ENCODE measurements around the gene CENPF.

DNA sequence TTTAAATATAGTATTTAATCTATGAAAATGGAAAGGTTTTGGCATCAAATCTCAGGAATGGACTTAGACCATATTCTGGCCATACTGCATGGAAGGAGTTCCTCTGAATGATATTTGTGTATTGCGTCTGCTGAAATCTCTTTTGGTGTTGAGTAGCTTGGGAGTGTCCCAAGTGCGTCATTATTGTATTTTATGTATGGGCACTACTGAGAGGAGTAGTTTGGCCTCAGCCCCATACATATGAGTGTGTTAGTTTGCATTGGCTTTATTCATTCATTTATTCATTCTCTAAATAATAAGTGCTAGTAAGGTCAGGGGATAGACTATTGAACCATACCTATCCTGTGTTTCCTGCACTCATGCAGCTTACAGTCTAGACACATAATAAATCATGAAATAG, 46.6 kb downstream of the CENPF start:
- TF ChIP-seq, protein P1, sequence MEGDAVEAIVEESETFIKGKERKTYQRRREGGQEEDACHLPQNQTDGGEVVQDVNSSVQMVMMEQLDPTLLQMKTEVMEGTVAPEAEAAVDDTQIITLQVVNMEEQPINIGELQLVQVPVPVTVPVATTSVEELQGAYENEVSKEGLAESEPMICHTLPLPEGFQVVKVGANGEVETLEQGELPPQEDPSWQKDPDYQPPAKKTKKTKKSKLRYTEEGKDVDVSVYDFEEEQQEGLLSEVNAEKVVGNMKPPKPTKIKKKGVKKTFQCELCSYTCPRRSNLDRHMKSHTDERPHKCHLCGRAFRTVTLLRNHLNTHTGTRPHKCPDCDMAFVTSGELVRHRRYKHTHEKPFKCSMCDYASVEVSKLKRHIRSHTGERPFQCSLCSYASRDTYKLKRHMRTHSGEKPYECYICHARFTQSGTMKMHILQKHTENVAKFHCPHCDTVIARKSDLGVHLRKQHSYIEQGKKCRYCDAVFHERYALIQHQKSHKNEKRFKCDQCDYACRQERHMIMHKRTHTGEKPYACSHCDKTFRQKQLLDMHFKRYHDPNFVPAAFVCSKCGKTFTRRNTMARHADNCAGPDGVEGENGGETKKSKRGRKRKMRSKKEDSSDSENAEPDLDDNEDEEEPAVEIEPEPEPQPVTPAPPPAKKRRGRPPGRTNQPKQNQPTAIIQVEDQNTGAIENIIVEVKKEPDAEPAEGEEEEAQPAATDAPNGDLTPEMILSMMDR (IDR thresholded peaks at IDR 0.05): no peak
- no peak for TF ChIP-seq POLR2AphosphoS5 (IDR thresholded peaks at IDR 0.05)
